Activated CD4-positive, alpha-beta T cell treated with anti-CD3 and anti-CD28 coated beads, Interleukin-2, amount 10 ng/mL, durations not matched to agents 7 days and 5 days (primary cell): ENCODE measurements around the gene RDH13. TPM values are rescaled to one million over a fixed set of nuclear protein-coding genes. Genes with fewer than 3 reads are reported as not detected.

ENCODE experiments used
- CTCF ChIA-PET: fragments of 350-600 bp; sonication (Branson Sonifier 250); formaldehyde crosslinking; loops from one replicate; lab custom pipeline; 2021; ENCODE audit warnings: antibody characterized with exemption; lab: Charles Lee
- POLR2A ChIA-PET: fragments of 350-600 bp; sonication (Branson Sonifier 250); formaldehyde crosslinking; loops from one replicate; lab custom pipeline; 2021; ENCODE audit warnings: antibody characterized with exemption; lab: Charles Lee
- DNase-seq: peaks from one replicate; pipeline ENCODE4 v3.0.0-alpha.2; 2020
- H3K27ac Mint-ChIP-seq: one replicate; pipeline ENCODE4 v1.8.0; 2021; ENCODE audit warnings: mild to moderate bottlenecking, moderate library complexity, mixed read lengths
- H3K27me3 Mint-ChIP-seq: one replicate; pipeline ENCODE4 v1.8.0; 2021; ENCODE audit warnings: mixed read lengths
- H3K36me3 Mint-ChIP-seq: one replicate; pipeline ENCODE4 v1.8.0; 2021; ENCODE audit warnings: low read depth, mixed read lengths
- H3K4me1 Mint-ChIP-seq: one replicate; pipeline ENCODE4 v1.8.0; 2021; ENCODE audit warnings: mixed read lengths
- H3K4me3 Mint-ChIP-seq: one replicate; pipeline ENCODE4 v1.8.0; 2021; ENCODE audit warnings: mild to moderate bottlenecking, moderate library complexity, mixed read lengths
- H3K9me3 Mint-ChIP-seq: one replicate; pipeline ENCODE4 v1.8.0; 2021; ENCODE audit warnings: mixed read lengths
- total RNA-seq, 2 experiments: library from RNA; stranded (reverse); gene quantifications; one replicate each; pipeline ENCODE4 v1.2.3, GENCODE V29; 2021

The RDH13 gene
- total RNA-seq, 2 experiments from 2014 or later, result 15.0 to 15.6 TPM

DNA sequence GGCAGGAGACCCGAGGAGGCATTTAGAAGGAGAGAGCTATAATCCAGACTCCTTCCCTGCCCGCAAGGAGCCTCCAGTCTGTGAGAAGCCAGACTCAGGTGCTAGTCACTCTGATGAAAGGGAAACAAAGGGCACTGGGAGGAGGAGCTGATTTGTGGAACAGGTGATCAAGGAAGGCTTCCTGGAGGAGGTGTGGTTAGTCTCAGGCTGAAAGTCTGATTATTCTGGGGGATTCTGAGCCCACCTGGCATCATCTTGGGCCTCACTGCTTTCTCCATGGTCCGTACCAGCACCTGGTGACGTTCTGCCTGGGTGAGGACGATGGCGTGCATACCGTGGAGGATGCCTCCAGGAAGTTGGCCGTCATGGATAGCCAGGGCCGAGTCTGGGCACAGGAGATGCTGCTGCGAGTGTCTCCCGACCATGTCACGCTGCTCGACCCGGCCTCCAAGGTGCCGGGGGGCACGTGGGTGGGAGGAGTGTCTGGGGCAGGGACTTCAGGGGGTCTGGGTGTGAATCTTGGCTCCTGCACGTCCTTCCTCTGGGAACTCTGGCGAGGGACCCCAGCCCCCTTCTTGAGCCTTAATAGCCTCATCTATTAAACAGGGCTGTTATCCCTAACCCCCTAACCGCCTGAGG lies 16.6 kb upstream of the RDH13 start:
- POLR2A ChIA-PET, result no interaction called here
- H3K27me3 Mint-ChIP-seq, result peaks cover 21% of the 10 kb centered on the region
- peaks cover 11% of the 10 kb centered on the region for H3K9me3 Mint-ChIP-seq
- CTCF ChIA-PET, result interaction anchor here (1.3 to 1.9 kb wide), 2 partner anchors 17 to 81 kb away, joined by 4 read pairs; partner anchors contain the start of gene RDH13
- peaks cover 30% of the 10 kb centered on the region for H3K4me1 Mint-ChIP-seq
- H3K27ac Mint-ChIP-seq, result peak overlapping the region; percentile 90
- no peak for DNase-seq
- H3K4me3 Mint-ChIP-seq, result peak overlapping the region; percentile 75
- H3K36me3 Mint-ChIP-seq, result peaks cover 10% of the 10 kb centered on the region

DNA sequence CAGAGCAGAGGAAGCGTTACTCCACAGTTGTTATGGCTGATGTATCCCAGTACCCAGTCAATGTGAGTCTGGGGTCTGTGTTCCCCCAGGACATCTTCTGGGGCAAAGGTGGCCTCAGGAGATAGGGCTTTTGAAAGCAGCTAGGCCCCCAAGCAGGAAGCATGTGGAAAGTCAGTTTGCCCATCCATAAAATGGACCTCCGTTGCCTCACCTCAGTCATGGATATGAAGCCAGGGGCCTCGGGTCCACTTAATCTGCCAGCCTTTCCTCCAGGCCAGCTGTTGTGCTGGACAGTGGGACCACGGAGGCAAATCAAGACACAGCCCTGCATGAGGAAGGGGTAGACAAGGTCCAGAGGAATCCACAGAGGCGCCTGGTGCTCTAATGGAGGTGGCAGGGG lies 16.0 kb upstream of the RDH13 start:
- no peak overlapping the region for H3K27ac Mint-ChIP-seq
- H3K4me1 Mint-ChIP-seq, result peaks cover 30% of the 10 kb centered on the region

DNA sequence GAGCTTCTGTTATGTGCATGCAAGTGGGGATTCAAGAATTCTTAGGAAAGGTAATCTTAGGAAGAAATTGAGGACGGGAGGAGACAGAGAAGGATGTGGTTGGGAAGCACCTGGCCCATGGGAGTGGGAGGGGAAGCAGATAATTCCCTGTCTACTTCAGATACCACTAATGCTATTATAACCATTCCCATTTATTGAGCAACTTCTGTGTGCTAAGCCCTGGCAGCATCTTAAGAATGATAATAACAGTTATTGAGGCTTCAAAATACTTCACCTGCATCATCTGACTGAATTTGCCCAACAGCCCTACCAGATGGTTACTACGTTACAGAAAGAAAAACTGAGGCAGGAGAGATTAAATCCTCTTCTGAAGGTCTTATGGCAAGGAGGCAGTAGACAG lies 14.2 kb upstream of the RDH13 start:
- POLR2A ChIA-PET, result no interaction called here
- H3K27me3 Mint-ChIP-seq, result peaks cover 14% of the 10 kb centered on the region
- CTCF ChIA-PET, result no interaction called here

More for the DNA sequence above, 16.0 kb upstream of the RDH13 start:
- no peak overlapping the region for H3K4me3 Mint-ChIP-seq
- no peak for DNase-seq
- H3K9me3 Mint-ChIP-seq, result peaks cover 11% of the 10 kb centered on the region
- CTCF ChIA-PET, result interaction anchor here (1.9 kb wide), 1 partner anchor 16 kb away, joined by 4 read pairs; the partner anchor contains the start of gene RDH13
- peaks cover 17% of the 10 kb centered on the region for H3K27me3 Mint-ChIP-seq
- H3K36me3 Mint-ChIP-seq, result peaks cover 10% of the 10 kb centered on the region
- POLR2A ChIA-PET, result no interaction called here

DNA sequence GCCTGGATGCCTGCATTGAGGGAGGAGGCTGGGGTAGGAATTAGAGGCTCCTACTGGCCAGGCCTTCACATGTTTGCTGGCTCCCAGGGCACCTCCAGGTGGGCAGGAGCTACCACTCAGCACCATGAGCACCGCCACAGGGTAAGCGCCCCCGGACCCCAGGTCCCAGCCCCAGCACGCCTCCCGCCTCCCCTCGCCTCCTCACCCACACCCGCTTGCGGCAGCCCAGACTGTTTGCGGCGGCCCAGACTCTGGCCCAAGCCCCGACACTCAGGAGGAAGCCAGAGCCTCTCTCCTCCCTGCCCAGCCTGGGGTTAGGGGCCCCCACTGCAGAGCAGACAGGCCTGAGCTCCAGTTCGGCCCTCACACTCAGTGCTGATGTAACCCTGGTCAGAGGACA lies 13.4 kb upstream of the RDH13 start:
- H3K36me3 Mint-ChIP-seq, result peaks cover 10% of the 10 kb centered on the region
- ChIA-PET POLR2A (no interaction called here), CTCF (no interaction called here)
- H3K27ac Mint-ChIP-seq, result no peak overlapping the region
- peaks cover 30% of the 10 kb centered on the region for H3K4me1 Mint-ChIP-seq
- no peak overlapping the region for H3K4me3 Mint-ChIP-seq
- no peak for DNase-seq
- H3K27me3 Mint-ChIP-seq, result peaks cover 16% of the 10 kb centered on the region
- peaks cover 6% of the 10 kb centered on the region for H3K9me3 Mint-ChIP-seq

More for the DNA sequence above, 14.2 kb upstream of the RDH13 start:
- Mint-ChIP-seq H3K9me3 (peaks cover 6% of the 10 kb centered on the region), H3K4me1 (peaks cover 28% of the 10 kb centered on the region), H3K4me3 (no peak overlapping the region), H3K36me3 (peaks cover 10% of the 10 kb centered on the region), H3K27ac (no peak overlapping the region)
- no peak for DNase-seq

DNA sequence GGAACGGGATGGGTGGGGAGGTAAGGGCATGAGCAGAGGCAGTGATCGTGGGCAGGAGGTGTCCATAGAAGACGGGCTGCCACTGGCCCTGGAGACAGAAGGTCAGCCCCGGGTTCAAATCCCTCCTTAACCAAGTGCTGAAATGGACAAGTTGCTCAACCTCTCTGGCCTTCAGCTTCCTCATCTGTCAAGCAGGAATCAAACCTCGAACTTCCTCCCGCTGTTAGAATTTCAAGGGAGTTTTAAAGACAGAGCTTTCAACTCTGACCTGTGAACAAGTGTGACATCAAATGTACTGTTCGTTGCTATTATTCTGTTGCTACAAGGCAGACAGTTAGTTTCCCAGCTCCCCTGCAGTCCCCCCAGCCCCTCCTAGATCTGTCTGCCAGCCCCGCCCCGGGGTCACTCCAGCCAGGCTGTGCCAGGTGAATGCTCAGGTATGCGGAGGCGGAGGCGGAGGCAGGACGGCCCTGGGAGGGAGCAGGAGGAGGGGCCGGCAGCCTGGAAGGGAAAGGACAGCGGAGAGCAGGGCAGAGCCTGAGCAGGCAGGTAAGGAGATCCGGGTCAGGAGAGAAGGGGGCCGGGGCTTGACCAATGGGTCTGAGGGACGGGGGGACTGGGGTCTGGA lies 12.5 kb upstream of the RDH13 start, which contains the start of gene EPS8L1:
TSS of gene EPS8L1 (plus strand) at position 499 of the 628 bp plus-strand sequence. CDS start 576 bp downstream, outside the sequence.
- Mint-ChIP-seq H3K27ac (no peak within 1 kb of the TSS), H3K36me3 (peaks cover 9% of the 10 kb centered on the region), H3K9me3 (peaks cover 5% of the 10 kb centered on the region), H3K4me3 (no peak within 1 kb of the TSS), H3K27me3 (peaks cover 16% of the 10 kb centered on the region), H3K4me1 (peaks cover 29% of the 10 kb centered on the region)
- ChIA-PET POLR2A (no interaction called here), CTCF (interaction anchor here (0.6 kb wide), 1 partner anchor 34 kb away, joined by 4 read pairs; no protein-coding TSS in a partner anchor)
- no peak for DNase-seq

DNA sequence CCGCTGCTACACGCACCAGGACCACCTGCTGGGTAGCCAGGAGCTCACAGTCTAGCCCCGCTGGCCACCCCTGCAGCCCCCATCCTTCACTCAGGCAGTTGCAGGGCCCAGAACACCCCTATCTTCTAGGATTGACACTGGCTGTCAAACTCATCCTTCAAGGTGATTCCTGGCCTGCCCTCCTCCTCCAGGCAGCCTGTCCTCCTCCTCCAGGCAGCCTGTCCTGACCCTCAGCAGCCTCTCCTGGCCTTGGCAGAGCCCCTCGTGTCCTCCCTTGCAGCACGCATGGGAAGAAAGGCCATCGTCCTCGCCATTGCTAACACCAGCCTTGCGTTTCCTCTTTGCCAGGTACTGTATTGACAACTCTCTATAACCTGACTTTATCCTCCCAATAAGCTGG lies 9.0 kb upstream of the RDH13 start:
- no peak for DNase-seq
- CTCF ChIA-PET, result no interaction called here
- Mint-ChIP-seq H3K4me1 (peaks cover 36% of the 10 kb centered on the region), H3K9me3 (no peaks in the 10 kb centered on the region), H3K27me3 (peaks cover 42% of the 10 kb centered on the region), H3K27ac (peak overlapping the region; percentile 76), H3K4me3 (no peak overlapping the region), H3K36me3 (peaks cover 2% of the 10 kb centered on the region)
- POLR2A ChIA-PET, result no interaction called here

DNA sequence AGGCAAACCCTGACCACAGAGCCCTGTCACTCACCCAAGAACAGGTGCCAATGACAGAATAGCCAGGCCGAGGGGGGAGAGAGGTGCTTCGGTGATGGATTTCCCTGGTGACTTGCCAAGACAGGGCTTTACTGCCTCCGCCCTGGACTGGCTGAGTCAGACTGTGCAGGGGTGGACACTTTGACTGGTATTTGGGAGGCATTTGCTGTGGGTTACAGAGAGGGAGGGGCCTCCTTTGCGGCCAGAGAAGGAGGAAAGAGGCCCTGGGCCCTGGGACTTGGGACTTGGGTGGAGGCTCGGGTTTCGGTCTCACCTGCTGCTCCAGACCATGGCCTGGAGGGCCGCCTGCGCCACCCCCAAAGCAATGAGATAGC lies 8.2 kb upstream of the RDH13 start:
- Mint-ChIP-seq H3K4me3 (no peak overlapping the region), H3K4me1 (peaks cover 36% of the 10 kb centered on the region), H3K27me3 (peaks cover 49% of the 10 kb centered on the region), H3K27ac (peak overlapping the region; percentile 76), H3K36me3 (peaks cover 2% of the 10 kb centered on the region), H3K9me3 (no peaks in the 10 kb centered on the region)
- CTCF ChIA-PET, result interaction anchor here (0.9 to 2.4 kb wide), 2 partner anchors 13 to 446 kb away, joined by 3 to 7 read pairs; no protein-coding TSS in a partner anchor
- DNase-seq, result peak; percentile 58
- POLR2A ChIA-PET, result no interaction called here

DNA sequence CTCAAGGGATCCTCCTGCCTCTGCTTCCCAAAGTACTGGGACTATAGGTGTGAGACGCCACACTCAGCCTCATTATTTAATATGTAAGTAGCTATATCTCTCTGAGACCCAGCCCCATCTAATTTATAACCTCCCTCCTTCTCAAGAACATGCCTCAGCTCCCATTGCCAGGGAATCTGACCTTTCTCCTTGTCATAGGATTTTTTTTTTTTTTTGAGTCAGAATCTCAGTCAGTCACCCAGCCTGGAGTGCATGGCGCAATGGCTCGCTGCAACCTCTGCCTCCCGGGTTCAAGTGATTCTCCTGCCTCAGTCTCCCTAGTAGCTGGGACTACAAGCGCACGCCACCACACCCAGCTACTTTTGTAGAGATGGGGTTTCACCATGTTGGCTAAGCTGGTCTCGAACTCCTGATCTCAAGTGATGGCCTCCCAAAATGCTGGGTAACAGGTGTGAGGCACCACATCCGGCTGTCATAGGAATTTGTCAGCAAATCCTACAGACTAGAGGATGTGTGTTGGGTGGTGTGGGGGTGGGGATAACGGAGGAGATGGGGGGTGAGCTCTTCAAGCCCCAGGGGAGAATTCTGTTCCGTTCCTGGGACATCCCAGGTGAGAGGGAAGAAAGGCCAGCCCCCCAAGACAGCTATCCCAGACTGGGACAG lies 7.6 kb upstream of the RDH13 start:
- peak overlapping the region; percentile 76 for H3K27ac Mint-ChIP-seq
- POLR2A ChIA-PET, result no interaction called here
- H3K9me3 Mint-ChIP-seq, result no peaks in the 10 kb centered on the region
- H3K36me3 Mint-ChIP-seq, result peaks cover 2% of the 10 kb centered on the region
- peak overlapping the region; percentile 39 for H3K4me3 Mint-ChIP-seq
- CTCF ChIA-PET, result interaction anchor here (0.6 to 2.4 kb wide), 3 partner anchors 14 to 447 kb away, joined by 3 to 7 read pairs (median 3); no protein-coding TSS in a partner anchor
- DNase-seq, result peak; percentile 32
- peaks cover 36% of the 10 kb centered on the region for H3K4me1 Mint-ChIP-seq
- peaks cover 51% of the 10 kb centered on the region for H3K27me3 Mint-ChIP-seq

DNA sequence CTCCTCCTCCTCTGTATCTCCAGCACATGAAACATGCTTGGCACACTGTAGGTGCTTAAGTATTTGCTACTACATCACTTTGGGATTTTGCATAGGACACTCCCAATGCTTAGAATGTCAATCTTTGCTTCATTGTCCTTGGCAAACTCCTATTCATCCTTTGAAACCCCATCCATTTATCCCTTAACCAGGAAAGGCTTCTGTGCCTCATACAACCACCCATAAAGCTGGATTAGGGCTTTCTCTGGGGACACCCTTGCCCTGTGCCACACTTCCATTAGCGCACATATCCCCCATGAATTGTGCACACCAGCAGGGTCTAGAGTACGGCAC lies 6.9 kb upstream of the RDH13 start:
- POLR2A ChIA-PET, result interaction anchor here (0.6 kb wide), 1 partner anchor 96 kb away, joined by 3 read pairs; no protein-coding TSS in a partner anchor

DNA sequence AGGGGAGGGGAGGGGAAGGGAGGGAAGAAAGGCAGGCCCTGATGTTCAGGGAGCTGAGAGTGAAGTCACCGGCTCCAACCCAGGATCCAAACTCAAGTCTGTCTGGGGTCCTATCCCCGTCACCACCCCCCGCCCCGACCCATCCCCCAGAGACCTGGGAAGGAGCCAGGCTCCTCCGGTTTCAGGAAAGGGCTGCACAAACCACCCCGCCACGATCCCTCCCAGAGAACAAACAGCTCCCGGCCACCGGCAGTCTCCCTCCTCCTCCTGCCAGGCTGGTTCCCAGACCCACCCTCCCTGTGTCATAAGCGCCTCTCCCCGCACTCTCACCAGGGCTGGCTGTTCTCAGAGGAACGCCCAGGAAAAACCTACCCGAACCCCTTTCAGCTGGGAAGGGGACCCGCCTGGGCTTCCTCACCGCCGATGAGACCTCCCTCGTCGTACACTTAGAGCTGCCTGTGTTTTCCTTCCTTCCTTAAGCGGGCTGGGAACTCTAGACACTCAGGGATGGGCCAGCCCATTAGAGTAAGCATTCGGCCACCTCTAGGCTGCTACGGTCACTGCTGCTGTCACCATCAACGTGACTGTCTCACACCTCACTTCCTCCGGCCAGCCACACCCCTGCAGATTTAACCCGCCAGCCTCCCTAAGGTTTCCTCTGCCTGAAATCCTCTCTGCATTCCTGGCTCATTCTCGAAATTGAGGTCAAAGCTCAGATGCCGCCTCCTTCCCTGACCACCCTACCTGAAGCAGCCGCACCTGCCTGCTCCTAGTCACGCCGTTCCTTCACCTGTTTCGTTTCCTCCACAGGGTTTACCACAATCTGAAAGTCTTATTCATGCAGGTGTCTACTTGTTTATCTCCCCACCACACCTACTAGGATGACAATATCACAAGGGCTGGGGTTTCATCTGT lies 6.3 kb upstream of the RDH13 start:
- POLR2A ChIA-PET, result interaction anchor here (0.5 to 0.6 kb wide), 2 partner anchors 97 to 450 kb away, joined by 3 to 4 read pairs; no protein-coding TSS in a partner anchor
- Mint-ChIP-seq H3K4me3 (peak overlapping the region; percentile 11), H3K9me3 (no peaks in the 10 kb centered on the region), H3K27me3 (peaks cover 56% of the 10 kb centered on the region), H3K27ac (peak overlapping the region; percentile 70), H3K4me1 (peaks cover 36% of the 10 kb centered on the region), H3K36me3 (peaks cover 2% of the 10 kb centered on the region)
- CTCF ChIA-PET, result interaction anchor here (0.5 to 2.4 kb wide), 3 partner anchors 15 to 345 kb away, joined by 3 to 7 read pairs (median 4); no protein-coding TSS in a partner anchor
- no peak for DNase-seq

More for the DNA sequence above, 6.9 kb upstream of the RDH13 start:
- peaks cover 53% of the 10 kb centered on the region for H3K27me3 Mint-ChIP-seq
- peaks cover 36% of the 10 kb centered on the region for H3K4me1 Mint-ChIP-seq
- peaks cover 2% of the 10 kb centered on the region for H3K36me3 Mint-ChIP-seq
- no peaks in the 10 kb centered on the region for H3K9me3 Mint-ChIP-seq
- H3K27ac Mint-ChIP-seq, result peak overlapping the region; percentile 70
- H3K4me3 Mint-ChIP-seq, result no peak overlapping the region
- DNase-seq, result no peak
- CTCF ChIA-PET, result interaction anchor here (0.6 to 2.4 kb wide), 2 partner anchors 14 to 29 kb away, joined by 3 to 7 read pairs; no protein-coding TSS in a partner anchor

DNA sequence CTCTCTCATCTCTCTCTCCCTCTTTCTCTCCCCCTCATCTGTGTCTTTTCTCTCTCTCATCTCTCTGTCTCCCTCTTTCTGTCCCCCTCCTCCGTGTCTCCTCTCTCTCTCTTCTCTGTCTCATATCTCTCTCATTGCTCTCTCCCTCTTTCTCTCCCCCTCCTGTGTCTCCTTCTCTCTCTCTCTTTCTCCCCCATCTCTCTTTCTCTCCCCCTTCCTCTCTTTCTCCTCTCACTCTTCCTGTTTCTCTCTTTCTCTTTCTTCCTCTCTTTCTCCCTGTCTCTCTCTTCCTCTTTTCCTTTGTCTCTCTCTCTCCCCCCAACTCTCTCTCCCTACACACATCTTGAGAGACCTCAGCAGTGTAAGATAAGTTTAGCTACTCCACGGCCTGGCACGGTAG lies 4.9 kb upstream of the RDH13 start:
- Mint-ChIP-seq H3K27ac (no peak overlapping the region), H3K9me3 (no peaks in the 10 kb centered on the region), H3K4me1 (peaks cover 41% of the 10 kb centered on the region), H3K4me3 (no peak overlapping the region), H3K36me3 (no peaks in the 10 kb centered on the region), H3K27me3 (peaks cover 52% of the 10 kb centered on the region)
- ChIA-PET POLR2A (no interaction called here), CTCF (interaction anchor here (1.0 to 1.5 kb wide), 2 partner anchors 20 to 36 kb away, joined by 3 read pairs; no protein-coding TSS in a partner anchor)
- no peak for DNase-seq
